Subcutaneous abdominal adipose tissue (tissue), 5 donors: ENCODE measurements around the gene SIGLEC15.
"Not testable (repeated sequence)": the region's sequence is repeated elsewhere in the genome, so short reads cannot be mapped to it uniquely, and the experiment has no call there.

ENCODE experiments used
- H3K27ac ChIP-seq: one replicate; pipeline ENCODE4 v1.7.0; 2013; ENCODE audit warnings: low read depth, mild to moderate bottlenecking, inconsistent platforms, low read length, moderate library complexity
- H3K27me3 ChIP-seq, 5 donors: one replicate each; pipeline ENCODE4 v1.7.0; 2013; ENCODE audit warnings: low read length in 5 of 5, inconsistent platforms in 1 of 5; ENCODE audit not compliant: control insufficient read depth in 5 of 5, insufficient read depth in 4 of 5
- H3K36me3 ChIP-seq, 5 donors: one replicate each; pipeline ENCODE4 v1.7.0; 2013; ENCODE audit warnings: low read length in 5 of 5; ENCODE audit not compliant: control insufficient read depth in 5 of 5, insufficient read depth in 5 of 5
- H3K4me1 ChIP-seq, 5 donors: one replicate each; pipeline ENCODE4 v1.7.0; 2013; ENCODE audit warnings: low read length in 5 of 5, mild to moderate bottlenecking in 3 of 5, moderate library complexity in 1 of 5; ENCODE audit not compliant: control insufficient read depth in 5 of 5, insufficient read depth in 5 of 5
- H3K4me3 ChIP-seq, 5 donors: one replicate each; pipeline ENCODE4 v1.7.0; 2013; ENCODE audit warnings: low read length in 5 of 5, low read depth in 1 of 5
- H3K9ac ChIP-seq, 5 donors: one replicate each; pipeline ENCODE4 v1.7.0; 2013; ENCODE audit warnings: low read length in 5 of 5, mild to moderate bottlenecking in 4 of 5, moderate library complexity in 3 of 5
- H3K9me3 ChIP-seq, 5 donors: one replicate each; pipeline ENCODE4 v1.7.0; 2013; ENCODE audit warnings: low read length in 5 of 5; ENCODE audit not compliant: control insufficient read depth in 5 of 5
- donor health status: healthy.
- donor health status: healthy.
- donor health status: healthy.
- donor health status: healthy.
- donor health status: healthy.

The SIGLEC15 gene

DNA sequence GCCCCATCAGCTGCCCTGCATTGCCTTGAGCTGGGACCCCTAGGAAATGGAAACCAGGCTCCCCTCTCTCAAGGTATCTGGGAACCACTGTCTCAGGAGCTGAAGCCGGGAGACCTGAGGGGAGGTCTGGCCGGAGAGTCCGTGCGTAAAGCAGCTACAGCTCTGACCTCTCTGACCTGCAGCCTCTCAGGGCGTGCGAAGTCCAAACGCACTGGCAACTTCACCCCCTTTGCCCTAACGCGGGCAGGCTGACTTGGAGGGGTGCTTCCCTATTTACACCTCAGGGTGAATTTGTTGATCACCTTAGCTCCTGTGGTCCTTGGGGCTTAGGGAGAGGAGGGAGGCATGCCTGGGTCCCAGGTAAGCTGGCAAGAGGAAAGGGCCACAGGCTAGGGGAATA lies 17.5 kb downstream of the SIGLEC15 start:
- Histone ChIP-seq H3K36me3 (no peaks in the 10 kb centered on the region), H3K9me3 (no peaks in the 10 kb centered on the region), H3K4me1 (peaks cover 0 to 15% (median 10%) of the 10 kb centered on the region in 5 donors), H3K27ac (no peak overlapping the region), H3K9ac (no peak overlapping the region), H3K27me3 (peaks cover 0 to 28% (median 25%) of the 10 kb centered on the region in 5 donors), H3K4me3 (no peak overlapping the region)

- Histone ChIP-seq H3K4me3 (no peak overlapping the region), H3K9me3 (no peaks in the 10 kb centered on the region), H3K27ac (no peak overlapping the region), H3K9ac (no peak overlapping the region), H3K36me3 (peaks cover 0 to 10% (median 9%) of the 10 kb centered on the region in 5 donors), H3K4me1 (no peaks in the 10 kb centered on the region), H3K27me3 (peaks cover 0 to 9% (median 6%) of the 10 kb centered on the region in 5 donors)
Observed at GRCh38 chr18:45844938-45845337, 19.5 kb downstream of the SIGLEC15 start.

GRCh38 chr18:45845410-45845809 lies 19.9 kb downstream of the SIGLEC15 start:
- H3K36me3 ChIP-seq: peaks cover 0 to 14% (median 12%) of the 10 kb centered on the region in 5 donors
- H3K4me3 ChIP-seq: no peak overlapping the region
- no peaks in the 10 kb centered on the region for H3K9me3 ChIP-seq
- H3K27me3 ChIP-seq: peaks cover 0 to 5% (median 3%) of the 10 kb centered on the region in 5 donors
- H3K4me1 ChIP-seq: no peaks in the 10 kb centered on the region
- no peak overlapping the region for H3K27ac ChIP-seq
- no peak overlapping the region for H3K9ac ChIP-seq

GRCh38 chr18:45847119-45847518 lies 21.6 kb downstream of the SIGLEC15 start:
- H3K27ac ChIP-seq: no peak overlapping the region
- no peaks in the 10 kb centered on the region for H3K9me3 ChIP-seq
- no peak overlapping the region for H3K9ac ChIP-seq
- peaks cover 4 to 13% (median 10%) of the 10 kb centered on the region in 5 donors for H3K4me1 ChIP-seq
- H3K27me3 ChIP-seq: no peaks in the 10 kb centered on the region
- no peak overlapping the region for H3K4me3 ChIP-seq
- peaks cover 0 to 27% (median 16%) of the 10 kb centered on the region in 5 donors for H3K36me3 ChIP-seq

DNA sequence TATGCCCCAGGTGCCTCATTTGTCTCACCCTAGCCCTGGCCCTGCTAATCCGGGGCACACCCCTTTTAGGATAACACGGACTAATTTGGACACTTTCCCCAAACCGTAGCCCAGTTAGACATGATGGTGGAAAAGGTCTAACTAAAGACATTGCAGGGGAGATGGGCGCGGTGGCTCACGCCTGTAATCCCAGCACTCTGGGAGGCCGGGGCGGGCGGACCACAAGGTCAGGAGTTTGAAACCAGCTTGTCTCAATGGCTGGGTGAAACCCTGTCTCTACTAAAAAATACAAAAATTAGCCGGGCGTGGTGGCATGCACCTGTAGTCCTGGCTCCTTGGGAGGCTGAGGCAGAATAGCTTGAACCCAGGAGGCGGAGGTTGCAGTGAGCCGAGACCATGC lies 23.2 kb downstream of the SIGLEC15 start:
- H3K4me1 ChIP-seq: peaks cover 4 to 13% (median 10%) of the 10 kb centered on the region in 5 donors
- H3K27me3 ChIP-seq, H3K9me3 ChIP-seq, H3K27ac ChIP-seq, H3K4me3 ChIP-seq, H3K9ac ChIP-seq: not testable (repeated sequence)
- H3K36me3 ChIP-seq: peaks cover 9 to 42% (median 30%) of the 10 kb centered on the region in 5 donors

- Histone ChIP-seq H3K9ac (no peak overlapping the region), H3K4me1 (peaks cover 4 to 13% (median 10%) of the 10 kb centered on the region in 5 donors), H3K36me3 (peaks cover 10 to 51% (median 39%) of the 10 kb centered on the region in 5 donors), H3K4me3 (no peak overlapping the region), H3K27me3 (no peaks in the 10 kb centered on the region), H3K27ac (no peak overlapping the region), H3K9me3 (no peaks in the 10 kb centered on the region)
Observed at GRCh38 chr18:45849529-45849928, 24.1 kb downstream of the SIGLEC15 start.

DNA sequence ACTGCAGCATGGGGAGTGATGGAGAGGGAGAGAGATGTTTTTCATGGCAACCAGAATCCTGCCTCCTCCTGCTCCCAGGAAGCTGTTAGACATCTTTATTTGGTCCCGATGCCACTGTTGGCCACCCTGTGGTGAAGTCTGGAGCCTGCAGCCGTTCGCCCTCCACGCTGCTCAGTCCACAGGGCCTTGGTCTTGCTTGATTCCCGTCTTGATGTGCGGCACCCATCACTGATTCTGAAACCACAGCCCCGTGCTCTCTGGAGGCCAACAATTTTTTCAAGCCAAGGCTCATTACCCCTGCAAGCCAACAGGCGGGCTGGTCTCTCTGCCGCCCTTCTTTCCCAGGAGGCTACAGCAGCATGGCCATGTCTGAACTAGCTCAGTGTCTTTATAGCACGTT lies 24.5 kb downstream of the SIGLEC15 start:
- Histone ChIP-seq H3K27ac (no peak overlapping the region), H3K9ac (no peak overlapping the region), H3K4me1 (peaks cover 4 to 13% (median 10%) of the 10 kb centered on the region in 5 donors), H3K9me3 (no peaks in the 10 kb centered on the region), H3K36me3 (peaks cover 14 to 56% (median 44%) of the 10 kb centered on the region in 5 donors), H3K27me3 (no peaks in the 10 kb centered on the region), H3K4me3 (no peak overlapping the region)

DNA sequence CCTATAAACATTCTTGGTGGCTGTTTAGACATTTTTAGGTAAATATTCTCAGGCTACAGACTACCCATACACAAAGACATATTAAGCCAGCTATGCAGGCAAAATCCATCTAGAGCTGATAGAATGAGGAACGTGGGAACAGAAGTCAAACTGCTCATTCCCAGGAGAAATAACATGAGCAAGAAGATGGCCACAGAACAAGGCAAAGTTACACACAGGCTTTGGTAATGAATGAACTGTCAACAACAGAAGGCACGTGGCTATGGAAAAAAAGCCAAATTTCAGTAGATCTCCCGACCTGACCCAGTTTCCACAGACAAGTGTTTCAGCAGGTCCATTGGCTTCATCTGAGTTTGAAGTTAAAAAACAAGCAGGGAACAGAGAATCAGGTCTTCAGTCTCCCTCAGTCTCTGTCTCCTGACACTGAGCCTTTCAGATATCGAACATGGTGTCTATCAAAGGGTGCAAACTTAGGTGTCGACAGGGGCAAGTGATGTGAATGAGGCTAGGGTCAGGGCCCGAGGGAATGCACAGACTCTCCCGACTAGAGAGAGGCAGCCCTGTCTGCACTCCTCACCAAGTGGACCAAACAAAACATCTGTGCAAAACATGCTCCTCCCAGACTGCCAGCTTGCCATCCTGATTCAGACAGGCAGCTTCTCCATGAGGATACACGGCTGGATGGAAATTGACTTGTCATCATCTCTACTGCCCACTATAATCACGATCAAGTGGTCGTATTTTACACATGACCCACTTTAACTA lies 25.9 kb downstream of the SIGLEC15 start:
- peaks cover 4 to 13% (median 10%) of the 10 kb centered on the region in 5 donors for H3K4me1 ChIP-seq
- peak overlapping the region in 1 of 5 donors; percentile 20 for H3K9ac ChIP-seq
- no peak overlapping the region for H3K4me3 ChIP-seq
- peaks cover 22 to 69% (median 55%) of the 10 kb centered on the region in 5 donors for H3K36me3 ChIP-seq
- no peaks in the 10 kb centered on the region for H3K9me3 ChIP-seq
- H3K27ac ChIP-seq: no peak overlapping the region
- H3K27me3 ChIP-seq: no peaks in the 10 kb centered on the region

- no peak overlapping the region for H3K4me3 ChIP-seq
- no peaks in the 10 kb centered on the region for H3K27me3 ChIP-seq
- H3K36me3 ChIP-seq: peaks cover 27 to 80% (median 60%) of the 10 kb centered on the region in 5 donors
- H3K9ac ChIP-seq: no peak overlapping the region
- no peaks in the 10 kb centered on the region for H3K9me3 ChIP-seq
- no peak overlapping the region for H3K27ac ChIP-seq
- H3K4me1 ChIP-seq: peaks cover 4 to 13% (median 10%) of the 10 kb centered on the region in 5 donors
Observed at GRCh38 chr18:45852631-45853030, 27.2 kb downstream of the SIGLEC15 start.

GRCh38 chr18:45854036-45854586 lies 28.6 kb downstream of the SIGLEC15 start:
- H3K36me3 ChIP-seq: peaks cover 38 to 93% (median 73%) of the 10 kb centered on the region in 5 donors
- no peaks in the 10 kb centered on the region for H3K27me3 ChIP-seq
- H3K4me3 ChIP-seq: no peak overlapping the region
- peaks cover 4 to 13% (median 10%) of the 10 kb centered on the region in 5 donors for H3K4me1 ChIP-seq
- H3K27ac ChIP-seq: no peak overlapping the region
- H3K9ac ChIP-seq: no peak overlapping the region
- no peaks in the 10 kb centered on the region for H3K9me3 ChIP-seq
